HEK293 (cell line): ENCODE data around the gene LRP1-AS.

Source experiments
- MEIS1 ChIP-seq: sonication (generic); formaldehyde crosslinking; IDR thresholded peaks from 2 replicates; pipeline ENCODE4 v1.8.1; 2022; ENCODE audit warnings: missing genetic modification reagents, mild to moderate bottlenecking, borderline replicate concordance
- ZNF146 ChIP-seq: fragments of 450-650 bp; formaldehyde crosslinking; IDR thresholded peaks from 2 replicates; pipeline ENCODE4 v1.5.1; 2016; ENCODE audit warnings: missing biosample characterization, missing genetic modification characterization
- ZNF211 ChIP-seq: fragments of 450-650 bp; formaldehyde crosslinking; IDR thresholded peaks from 2 replicates; pipeline ENCODE4 v1.5.1; 2016; ENCODE audit warnings: low read depth, missing biosample characterization, missing genetic modification characterization
- ZNF37A ChIP-seq: fragments of 450-650 bp; IDR thresholded peaks from 2 replicates; pipeline ENCODE4 v1.5.1; 2018; ENCODE audit warnings: missing biosample characterization, missing genetic modification characterization
- ZNF510 ChIP-seq: fragments of 450-650 bp; formaldehyde crosslinking; IDR thresholded peaks from 2 replicates; pipeline ENCODE4 v1.5.1; 2018; ENCODE audit warnings: mild to moderate bottlenecking, missing genetic modification characterization, missing biosample characterization; ENCODE audit not compliant: insufficient replicate concordance
- ZNF518A ChIP-seq: fragments of 450-650 bp; formaldehyde crosslinking; conservative IDR thresholded peaks from 2 replicates; pipeline ENCODE4 v1.5.1; 2016; ENCODE audit warnings: low read depth, missing biosample characterization, missing genetic modification characterization
- TF ChIP-seq, protein P1 (sequence below): fragments of 450-650 bp; formaldehyde crosslinking; IDR thresholded peaks from 2 replicates; pipeline ENCODE4 v1.5.1; 2016; ENCODE audit warnings: missing biosample characterization, missing genetic modification characterization
- TF ChIP-seq, protein P2 (sequence below): fragments of 450-650 bp; formaldehyde crosslinking; IDR thresholded peaks from 2 replicates; pipeline ENCODE4 v1.5.1; 2016; ENCODE audit warnings: missing biosample characterization, missing genetic modification characterization

- no peak for TF ChIP-seq ZNF211
- no peak for TF ChIP-seq MEIS1 (CRISPR knock-in tag)
- TF ChIP-seq, protein P1, sequence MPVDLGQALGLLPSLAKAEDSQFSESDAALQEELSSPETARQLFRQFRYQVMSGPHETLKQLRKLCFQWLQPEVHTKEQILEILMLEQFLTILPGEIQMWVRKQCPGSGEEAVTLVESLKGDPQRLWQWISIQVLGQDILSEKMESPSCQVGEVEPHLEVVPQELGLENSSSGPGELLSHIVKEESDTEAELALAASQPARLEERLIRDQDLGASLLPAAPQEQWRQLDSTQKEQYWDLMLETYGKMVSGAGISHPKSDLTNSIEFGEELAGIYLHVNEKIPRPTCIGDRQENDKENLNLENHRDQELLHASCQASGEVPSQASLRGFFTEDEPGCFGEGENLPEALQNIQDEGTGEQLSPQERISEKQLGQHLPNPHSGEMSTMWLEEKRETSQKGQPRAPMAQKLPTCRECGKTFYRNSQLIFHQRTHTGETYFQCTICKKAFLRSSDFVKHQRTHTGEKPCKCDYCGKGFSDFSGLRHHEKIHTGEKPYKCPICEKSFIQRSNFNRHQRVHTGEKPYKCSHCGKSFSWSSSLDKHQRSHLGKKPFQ (tag by site-specific recombination) = no peak
- no peak for TF ChIP-seq ZNF510 (tag by site-specific recombination)
- TF ChIP-seq, protein P2, sequence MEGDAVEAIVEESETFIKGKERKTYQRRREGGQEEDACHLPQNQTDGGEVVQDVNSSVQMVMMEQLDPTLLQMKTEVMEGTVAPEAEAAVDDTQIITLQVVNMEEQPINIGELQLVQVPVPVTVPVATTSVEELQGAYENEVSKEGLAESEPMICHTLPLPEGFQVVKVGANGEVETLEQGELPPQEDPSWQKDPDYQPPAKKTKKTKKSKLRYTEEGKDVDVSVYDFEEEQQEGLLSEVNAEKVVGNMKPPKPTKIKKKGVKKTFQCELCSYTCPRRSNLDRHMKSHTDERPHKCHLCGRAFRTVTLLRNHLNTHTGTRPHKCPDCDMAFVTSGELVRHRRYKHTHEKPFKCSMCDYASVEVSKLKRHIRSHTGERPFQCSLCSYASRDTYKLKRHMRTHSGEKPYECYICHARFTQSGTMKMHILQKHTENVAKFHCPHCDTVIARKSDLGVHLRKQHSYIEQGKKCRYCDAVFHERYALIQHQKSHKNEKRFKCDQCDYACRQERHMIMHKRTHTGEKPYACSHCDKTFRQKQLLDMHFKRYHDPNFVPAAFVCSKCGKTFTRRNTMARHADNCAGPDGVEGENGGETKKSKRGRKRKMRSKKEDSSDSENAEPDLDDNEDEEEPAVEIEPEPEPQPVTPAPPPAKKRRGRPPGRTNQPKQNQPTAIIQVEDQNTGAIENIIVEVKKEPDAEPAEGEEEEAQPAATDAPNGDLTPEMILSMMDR (tag by site-specific recombination) = no peak
- no peak for TF ChIP-seq ZNF146 (tag by site-specific recombination)
- no peak for TF ChIP-seq ZNF37A (tag by site-specific recombination)
- no peak for TF ChIP-seq ZNF518A (tag by site-specific recombination)
Measured at GRCh38 chr12:57099766-57100165, 47.7 kb downstream of the LRP1-AS start.
